ENCODE results near the gene ZC4H2.

The ZC4H2 gene

DNA sequence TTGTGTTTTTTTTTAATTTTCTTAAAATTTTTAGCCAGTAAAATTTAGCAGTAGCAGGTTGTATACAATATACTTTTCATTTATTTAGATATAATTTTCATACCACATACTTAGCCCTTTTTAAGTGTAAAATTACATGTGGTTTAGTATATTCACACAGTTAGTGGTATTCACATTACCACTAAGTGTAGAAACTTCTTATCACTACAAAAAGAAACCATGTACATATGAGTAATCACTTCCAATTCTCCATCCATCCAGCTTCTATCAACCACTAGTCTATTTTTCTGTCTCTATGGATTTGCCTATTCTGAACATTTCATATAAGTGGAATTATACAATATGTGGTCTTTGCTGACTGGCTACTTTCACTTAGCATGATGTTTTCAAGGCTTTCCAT, 109.0 kb downstream of the ZC4H2 start:
- Histone ChIP-seq H3K4me1 (ENCODE audit: control insufficient read depth, insufficient read depth, low read depth, low read length) (no peaks in the 10 kb centered on the region), H3K79me1 (replicated peaks; ENCODE audit: low read length, poor library complexity, severe bottlenecking) (no peaks in the 10 kb centered on the region), H3K9ac (ENCODE audit: low read length) (no peak overlapping the region), H3K27ac (ENCODE audit: low read length, poor library complexity, severe bottlenecking) (no peak overlapping the region), H2BK120ac (ENCODE audit: low read depth, low read length) (no peak overlapping the region), H3K14ac (ENCODE audit: low read length in 2 of 2) (no peak overlapping the region), H2BK12ac (ENCODE audit: low read length in 2 of 2) (no peak overlapping the region), H3K36me3 (ENCODE audit: control insufficient read depth in 1 of 2, insufficient read depth in 2 of 2, low read depth in 1 of 2, low read length in 2 of 2) (no peaks in the 10 kb centered on the region), H3K18ac (ENCODE audit: low read depth in 1 of 2, low read length in 2 of 2) (no peak overlapping the region), H4K91ac (ENCODE audit: low read length) (no peak overlapping the region), H3K9me3 (ENCODE audit: control insufficient read depth, low read length) (peaks cover 16% of the 10 kb centered on the region), H3K4me3 (ENCODE audit: insufficient read depth in 1 of 2, low read depth in 1 of 2, low read length in 2 of 2) (no peak overlapping the region), H4K8ac (ENCODE audit: low read length) (no peak overlapping the region), H3K23ac (ENCODE audit: low read length in 2 of 2) (no peak overlapping the region), H3K4ac (ENCODE audit: low read depth in 1 of 2, low read length in 2 of 2) (no peak overlapping the region), H3K27me3 (ENCODE audit: control insufficient read depth in 1 of 2, insufficient read depth in 1 of 2, low read length in 2 of 2) (no peaks in the 10 kb centered on the region), H3K4me2 (ENCODE audit: low read length, poor library complexity, severe bottlenecking) (no peak overlapping the region), H2BK5ac (ENCODE audit: low read depth, low read length, poor library complexity, severe bottlenecking) (no peak overlapping the region), H2AFZ (ENCODE audit: low read depth, low read length) (no peak overlapping the region), H2AK5ac (ENCODE audit: low read length, severe bottlenecking) (no peak overlapping the region), H2BK15ac (ENCODE audit: low read depth, poor library complexity, severe bottlenecking) (no peak overlapping the region)
- DNase-seq = no peak
